Thyroid gland (tissue), 4 donors: ENCODE data around the gene CSF3R.

Experiments used
- POLR2A ChIP-seq, 2 donors: fragments of 450-650 bp; IDR thresholded peaks; one replicate each; pipeline ENCODE4 v1.6.1; 2017; ENCODE audit warnings: antibody characterized with exemption in 2 of 2, mild to moderate bottlenecking in 2 of 2, moderate library complexity in 1 of 2
- TF ChIP-seq, protein P1 (sequence below), 6 experiments: fragments of 200-600 bp in 3 of 6; fragments of 450-650 bp in 3 of 6; sonication (generic) in 3 of 6; IDR thresholded peaks; one replicate each; pipeline ENCODE4 v1.5.1; 2016 to 2019; ENCODE audit warnings: antibody characterized with exemption in 6 of 6, mild to moderate bottlenecking in 2 of 6, inconsistent platforms in 1 of 6, moderate library complexity in 1 of 6

- TF ChIP-seq, protein P1, sequence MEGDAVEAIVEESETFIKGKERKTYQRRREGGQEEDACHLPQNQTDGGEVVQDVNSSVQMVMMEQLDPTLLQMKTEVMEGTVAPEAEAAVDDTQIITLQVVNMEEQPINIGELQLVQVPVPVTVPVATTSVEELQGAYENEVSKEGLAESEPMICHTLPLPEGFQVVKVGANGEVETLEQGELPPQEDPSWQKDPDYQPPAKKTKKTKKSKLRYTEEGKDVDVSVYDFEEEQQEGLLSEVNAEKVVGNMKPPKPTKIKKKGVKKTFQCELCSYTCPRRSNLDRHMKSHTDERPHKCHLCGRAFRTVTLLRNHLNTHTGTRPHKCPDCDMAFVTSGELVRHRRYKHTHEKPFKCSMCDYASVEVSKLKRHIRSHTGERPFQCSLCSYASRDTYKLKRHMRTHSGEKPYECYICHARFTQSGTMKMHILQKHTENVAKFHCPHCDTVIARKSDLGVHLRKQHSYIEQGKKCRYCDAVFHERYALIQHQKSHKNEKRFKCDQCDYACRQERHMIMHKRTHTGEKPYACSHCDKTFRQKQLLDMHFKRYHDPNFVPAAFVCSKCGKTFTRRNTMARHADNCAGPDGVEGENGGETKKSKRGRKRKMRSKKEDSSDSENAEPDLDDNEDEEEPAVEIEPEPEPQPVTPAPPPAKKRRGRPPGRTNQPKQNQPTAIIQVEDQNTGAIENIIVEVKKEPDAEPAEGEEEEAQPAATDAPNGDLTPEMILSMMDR (IDR thresholded peaks at IDR 0.05), result no peak
- TF ChIP-seq POLR2A (IDR thresholded peaks at IDR 0.05), result no peak
Observed at GRCh38 chr1:36506276-36506920, 23.7 kb upstream of the CSF3R start.
